ENCODE results near the gene SPDL1.
A peak's percentile ranks its signal among the peaks of the same experiment; 100 is the strongest.
"Not testable (repeated sequence)": the region's sequence is repeated elsewhere in the genome, so short reads cannot be mapped to it uniquely, and the experiment has no call there.

The SPDL1 gene

DNA sequence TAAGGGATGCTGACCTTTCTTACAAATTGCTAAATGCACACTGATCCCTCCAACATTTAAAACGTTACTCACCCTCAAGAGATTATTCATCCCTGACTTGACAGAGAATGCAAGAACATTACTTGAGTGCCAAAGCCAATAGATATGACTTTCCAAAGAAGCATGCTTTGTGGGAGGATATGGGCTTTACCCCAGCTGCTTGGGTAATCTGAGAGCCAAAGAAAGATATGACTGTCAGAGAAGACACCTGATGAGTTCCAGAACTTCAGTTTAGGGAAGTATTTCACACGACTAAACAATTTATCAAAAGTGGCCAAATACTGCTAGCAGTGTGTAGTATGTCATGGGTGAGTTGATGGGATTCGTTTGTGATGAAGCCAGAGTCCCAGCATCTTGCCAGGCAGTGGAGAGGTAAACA lies 7.4 kb upstream of the SPDL1 start:
- no peak for DNase-seq

DNA sequence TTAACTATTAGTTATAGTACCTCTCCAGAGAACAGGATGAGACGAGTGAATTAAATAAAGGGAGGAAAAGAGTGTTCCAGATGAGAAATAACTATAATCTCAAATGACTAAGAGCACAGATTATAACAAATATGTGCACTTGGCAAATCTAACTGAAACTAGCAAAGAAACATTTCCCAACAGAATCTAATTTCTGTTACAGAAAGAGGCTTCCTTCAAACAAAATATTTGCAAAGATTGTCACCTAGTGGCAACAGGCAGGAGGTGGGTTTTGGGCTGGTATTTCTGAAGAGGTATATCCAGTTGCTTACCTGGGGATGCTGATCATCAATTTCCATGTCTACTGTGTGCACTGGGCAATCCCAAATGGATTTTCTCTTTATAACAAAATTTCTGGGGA lies 5.6 kb upstream of the SPDL1 start:
- DNase-seq, result no peak

DNA sequence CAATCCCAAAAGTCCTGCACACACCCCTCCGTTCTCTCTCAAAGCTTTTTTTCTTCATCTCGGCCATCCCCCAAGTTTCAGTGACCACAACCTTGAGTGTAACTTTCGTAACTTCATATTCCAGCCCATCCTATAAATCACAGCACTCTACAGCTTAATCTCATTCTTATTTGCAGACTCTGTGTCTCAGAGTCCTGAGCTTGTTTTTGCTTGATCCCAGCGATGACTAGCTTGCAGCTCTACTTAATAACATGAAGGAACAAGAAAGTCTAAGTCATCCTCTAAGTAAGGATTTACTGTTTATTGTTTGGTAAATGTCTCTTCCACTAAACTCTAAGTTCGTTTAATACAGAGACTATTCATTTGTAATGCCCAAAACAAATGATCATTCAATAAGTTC lies 2.6 kb upstream of the SPDL1 start:
- no peak for DNase-seq

DNA sequence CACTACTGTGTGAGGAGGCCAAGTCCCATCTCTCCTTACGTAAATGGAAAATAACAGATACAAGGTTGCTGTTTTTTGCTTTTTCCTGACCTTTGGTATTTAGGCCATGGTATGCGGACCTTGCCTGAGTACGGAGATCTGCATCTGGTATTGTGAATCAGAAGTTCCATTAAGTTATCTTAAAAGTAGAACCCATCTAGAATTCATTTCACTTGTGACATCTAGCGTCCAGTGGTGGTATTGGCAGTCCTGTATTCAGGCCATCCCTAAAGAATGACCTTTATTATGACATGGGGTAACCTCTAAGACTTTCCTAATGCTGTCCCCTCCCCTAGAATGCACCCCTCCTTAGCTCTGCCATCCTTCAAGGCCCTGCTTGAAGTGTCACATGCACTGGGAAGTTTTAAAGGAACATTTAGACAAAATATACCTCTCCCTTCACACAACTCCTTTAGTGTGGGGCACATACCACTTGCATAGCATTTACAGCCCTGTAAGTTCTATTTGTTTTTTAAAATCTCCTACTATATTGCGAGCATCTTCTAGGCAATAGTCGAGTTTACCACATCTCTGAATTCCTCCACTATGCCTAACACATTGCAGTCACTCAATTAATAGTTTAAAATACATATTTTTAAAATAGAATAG lies 1.9 kb upstream of the SPDL1 start:
- DNase-seq, result peak; percentile 50 to 51

DNA sequence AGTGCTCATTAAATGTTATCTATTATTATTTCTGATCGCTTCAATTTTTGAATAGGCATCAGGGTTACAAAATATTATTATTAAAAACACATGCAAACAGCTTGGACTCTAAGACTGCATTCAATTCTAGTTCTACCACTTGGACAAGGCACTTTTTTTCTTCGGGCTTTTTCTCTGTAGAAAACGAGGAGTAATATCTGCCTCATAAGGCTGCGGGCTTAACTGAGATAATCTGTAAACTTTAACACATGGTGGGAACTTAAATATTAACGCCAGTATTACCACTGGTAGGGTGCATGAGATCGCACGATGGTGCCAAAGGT lies 511 bp upstream of the SPDL1 start:
- DNase-seq, result no peak

DNA sequence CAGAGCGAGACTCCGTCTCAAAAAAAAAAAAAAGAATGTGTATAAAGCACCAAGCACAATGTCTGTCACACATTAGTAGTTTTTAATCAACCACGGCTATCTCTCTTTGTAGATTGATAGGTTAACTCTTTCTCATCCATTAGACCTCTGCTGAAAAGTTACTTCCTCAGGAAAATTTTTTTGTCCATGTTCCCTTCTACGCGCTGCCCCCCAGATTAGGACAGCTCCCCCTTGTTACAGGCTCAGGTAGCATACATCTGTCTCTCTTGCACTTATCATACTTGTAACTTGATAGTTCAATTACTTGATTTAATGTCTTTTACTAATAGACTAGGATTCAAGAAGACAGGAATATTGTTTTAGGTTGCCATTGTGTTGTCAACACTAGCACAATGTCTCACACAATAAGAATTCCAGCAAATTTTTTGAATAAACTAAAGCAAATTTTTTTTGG lies 1.5 kb downstream of the SPDL1 start:
- no peak for DNase-seq

DNA sequence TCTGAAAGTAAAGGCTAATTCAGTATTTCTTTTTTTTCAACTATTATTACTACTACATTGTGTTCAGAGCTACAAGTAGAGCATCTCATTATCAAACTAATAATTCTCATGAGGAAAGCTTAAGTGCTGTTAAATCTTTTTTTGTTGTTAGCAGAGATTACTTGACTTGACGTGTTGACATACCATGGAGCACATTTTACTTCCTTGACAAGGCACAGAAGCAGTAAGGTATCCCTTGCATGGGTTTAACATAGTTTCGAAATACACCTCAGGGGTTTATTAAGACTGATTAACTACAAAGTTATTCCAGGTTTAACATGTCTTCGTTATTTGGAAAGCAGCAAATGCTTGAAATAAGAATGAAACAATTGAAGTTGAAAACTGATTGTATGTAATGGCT lies 7.0 kb downstream of the SPDL1 start:
- no peak for DNase-seq

DNA sequence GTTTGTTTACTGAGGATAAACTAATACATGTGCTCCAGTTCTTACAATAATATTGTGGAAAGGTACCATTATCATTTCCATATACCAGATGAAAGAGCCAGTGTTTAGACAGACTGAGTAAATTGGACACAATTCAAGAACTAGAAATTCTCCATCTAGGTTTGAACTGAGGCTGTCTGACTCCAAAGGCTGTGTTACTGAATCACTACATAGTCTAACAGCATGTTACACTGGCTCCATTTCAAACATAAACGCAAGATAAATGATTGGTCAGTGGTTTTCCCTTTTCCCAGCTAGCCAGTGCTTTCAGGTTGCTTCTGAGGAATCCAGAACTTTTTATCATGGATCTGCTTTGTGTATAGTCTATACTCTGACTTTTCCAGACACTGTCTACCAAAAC lies 8.1 kb downstream of the SPDL1 start:
- no peak for DNase-seq

DNA sequence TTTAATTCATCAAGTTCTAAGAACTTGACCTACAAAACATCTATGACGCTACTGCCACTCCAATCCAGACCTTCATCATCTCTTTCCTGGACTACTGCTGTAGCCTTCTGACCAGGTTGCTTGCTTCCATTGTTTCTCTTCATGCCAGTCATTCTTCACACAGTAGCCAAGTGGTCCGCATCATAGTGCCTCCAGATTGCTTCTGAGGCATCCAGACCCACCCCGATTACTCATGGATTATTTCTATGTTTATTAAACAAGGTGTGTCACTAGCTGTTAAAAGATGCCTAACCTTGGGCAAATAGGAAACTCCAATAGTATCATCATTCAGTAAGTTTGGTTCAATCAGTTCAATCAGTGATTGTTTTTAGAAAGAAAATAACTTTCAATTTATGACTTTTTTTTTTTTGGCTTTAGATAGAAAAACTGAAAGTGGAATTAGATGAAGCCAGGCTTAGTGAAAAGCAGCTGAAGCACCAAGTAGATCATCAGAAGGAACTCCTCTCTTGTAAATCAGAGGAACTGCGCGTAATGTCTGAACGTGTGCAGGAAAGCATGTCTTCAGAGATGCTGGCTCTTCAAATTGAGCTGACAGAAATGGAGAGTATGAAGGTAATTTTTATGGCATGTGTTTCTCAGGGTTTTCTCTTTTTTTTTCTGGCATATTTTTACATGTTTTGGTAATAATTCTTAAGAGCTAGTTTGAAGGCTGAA lies 9.5 kb downstream of the SPDL1 start:
- no peak for DNase-seq

DNA sequence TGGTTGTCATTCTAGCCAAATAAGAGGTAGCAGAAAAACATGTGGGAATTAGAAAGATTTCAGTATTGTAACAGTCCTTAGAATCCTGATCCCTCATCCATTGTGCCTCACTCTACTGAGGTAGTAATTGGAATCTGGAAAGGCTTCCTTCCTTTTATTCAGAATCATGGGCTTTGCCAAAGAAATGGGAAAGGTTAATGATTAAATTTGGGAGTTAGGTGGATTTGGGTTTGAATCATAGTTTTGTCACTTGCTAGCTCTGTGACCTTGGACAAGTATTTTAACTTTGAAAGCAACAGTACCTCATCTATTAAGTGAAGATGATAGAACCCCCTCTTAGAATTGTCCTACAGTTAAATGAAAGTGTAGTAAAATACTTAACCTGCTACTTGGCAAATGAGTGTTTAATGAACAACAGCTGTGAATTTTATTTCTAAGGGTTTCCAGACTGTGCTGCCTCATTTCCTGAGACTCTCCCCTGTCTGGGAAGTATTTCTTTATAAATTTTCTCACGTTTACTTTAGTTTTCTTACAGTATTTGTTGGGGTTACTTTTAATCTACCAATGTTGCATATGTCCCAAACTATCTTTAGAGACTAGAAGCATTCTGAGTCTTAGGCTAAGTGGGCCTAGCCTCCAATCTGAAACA lies 11.7 kb downstream of the SPDL1 start:
- DNase-seq, result no peak

DNA sequence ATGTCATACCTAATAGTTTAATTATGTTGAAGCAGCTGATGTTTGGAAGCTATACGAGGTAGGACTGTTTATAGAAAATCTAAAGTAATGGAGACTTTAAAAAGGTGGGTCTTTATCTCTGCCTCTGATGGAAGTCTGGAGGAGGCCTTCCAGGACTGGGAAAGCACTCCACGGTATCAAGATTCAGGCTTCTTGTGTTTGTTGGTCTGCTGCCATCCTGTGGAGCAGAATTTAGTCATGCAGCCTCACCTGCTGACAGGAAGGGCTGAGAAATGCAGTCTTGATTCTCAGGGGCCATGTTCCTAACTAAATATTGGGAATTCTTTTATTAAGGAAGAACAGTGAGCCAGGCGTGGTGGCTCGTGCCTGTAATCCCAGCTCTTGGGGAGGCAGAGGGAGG lies 15.9 kb downstream of the SPDL1 start:
- no peak for DNase-seq

DNA sequence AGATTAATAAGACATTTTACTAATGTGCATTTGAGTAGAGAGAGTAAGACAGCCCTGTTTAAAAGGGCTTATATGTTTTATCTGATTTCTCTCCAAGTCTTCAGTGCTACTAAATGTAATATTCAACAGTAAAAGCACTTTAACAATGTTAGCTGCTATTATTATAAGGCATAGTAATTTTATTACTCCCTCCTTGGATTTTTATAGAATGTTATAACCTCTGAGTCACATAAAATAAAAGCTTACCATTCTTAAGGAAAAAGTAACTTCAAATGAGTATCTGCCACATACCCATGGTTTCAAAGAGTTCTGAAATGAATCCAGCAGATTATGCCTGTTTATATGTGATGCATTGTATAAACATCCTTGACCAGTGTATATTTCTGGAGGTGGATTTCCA lies 19.0 kb downstream of the SPDL1 start:
- DNase-seq, result no peak

DNA sequence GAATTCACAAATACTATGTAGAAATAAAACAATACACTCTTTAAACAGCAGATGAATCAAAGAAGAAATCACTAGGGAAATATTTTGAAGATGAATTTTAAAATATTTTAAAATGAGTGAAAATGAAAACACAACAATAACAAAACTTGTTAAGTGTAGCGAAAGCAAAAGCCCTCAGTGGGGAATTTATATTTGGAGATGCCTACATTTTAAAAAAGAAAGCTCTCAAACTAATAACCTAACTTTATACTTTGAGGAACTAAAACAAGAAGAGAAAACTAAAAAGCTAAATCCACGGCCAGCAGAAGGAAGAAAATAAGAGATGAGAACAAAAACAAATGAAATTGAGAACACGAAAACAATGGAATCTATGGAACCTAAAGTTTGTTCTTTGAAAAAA lies 22.7 kb downstream of the SPDL1 start:
- no peak for DNase-seq

DNA sequence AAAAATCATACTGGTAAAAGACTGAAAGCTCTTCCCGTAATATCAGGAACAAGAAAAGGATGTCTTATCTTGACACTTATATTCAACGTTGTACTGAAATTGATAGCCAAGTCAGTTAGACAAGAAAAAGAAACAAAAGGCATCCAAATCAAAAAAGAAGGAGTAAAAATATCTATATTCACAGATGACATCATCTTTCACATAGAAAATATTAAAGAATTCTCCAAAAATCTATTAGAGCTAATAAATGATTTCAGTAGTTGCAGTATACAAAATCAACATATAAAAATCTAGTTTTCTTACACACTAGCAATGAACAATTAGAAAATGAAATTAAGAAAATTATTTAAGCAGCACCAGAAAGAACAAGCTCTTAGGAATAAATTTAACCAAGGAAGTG lies 24.3 kb downstream of the SPDL1 start:
- DNase-seq, result no peak

DNA sequence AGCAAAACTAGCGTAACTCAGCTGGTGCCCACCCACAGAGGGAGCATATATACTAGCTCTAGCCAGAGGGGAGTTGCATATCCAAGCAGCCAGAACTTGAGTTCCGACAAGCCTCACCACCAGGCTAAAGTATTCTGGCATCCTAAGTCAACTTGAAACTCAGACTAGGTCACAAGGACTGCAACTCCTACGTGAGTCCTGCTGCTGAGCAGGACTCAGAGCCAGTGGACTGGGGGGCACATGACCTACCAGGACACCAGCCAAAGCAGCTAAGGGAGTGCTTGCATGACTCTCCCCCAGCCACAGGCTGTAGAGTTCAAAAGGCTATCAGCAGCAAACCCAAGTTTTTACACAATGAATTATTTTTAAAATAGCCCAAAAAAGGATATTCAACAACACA lies 26.1 kb downstream of the SPDL1 start:
- DNase-seq, result no peak

DNA sequence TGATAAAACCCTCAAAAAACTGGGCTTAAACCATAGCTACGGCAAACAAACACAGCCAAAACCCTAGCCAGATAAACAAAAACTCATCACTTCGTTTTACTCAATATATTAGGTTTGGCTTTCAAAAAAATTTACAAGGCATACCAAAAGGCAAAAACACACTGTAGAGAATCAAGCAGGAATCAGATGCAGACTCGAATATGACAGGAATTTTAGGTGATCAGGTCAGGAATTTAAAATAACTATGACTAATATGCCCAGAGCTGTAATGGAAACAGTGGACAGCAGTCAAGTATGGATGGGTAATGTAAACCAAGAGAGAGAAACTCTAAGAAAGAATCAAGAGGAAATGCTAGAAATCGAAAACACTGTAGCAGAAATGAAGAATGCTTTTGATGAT lies 27.0 kb downstream of the SPDL1 start:
- DNase-seq, result no peak

DNA sequence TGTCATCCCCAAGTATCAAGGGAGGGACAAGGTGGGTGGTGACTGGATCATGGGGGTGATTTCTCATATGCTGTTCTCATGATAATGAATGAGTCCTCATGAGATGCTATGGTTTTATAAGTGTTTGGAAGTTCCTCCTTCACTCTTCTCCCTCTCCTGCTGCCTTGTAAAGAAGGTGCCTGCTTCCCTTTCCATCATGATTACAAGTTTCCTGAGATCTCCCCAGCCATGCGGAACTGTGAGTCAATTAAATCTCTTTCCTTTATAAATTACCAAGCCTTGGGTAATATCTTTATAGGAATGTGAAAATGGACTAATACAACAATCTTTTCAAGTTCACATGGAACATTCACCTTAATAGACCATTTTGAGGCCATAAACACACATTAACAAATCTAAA lies 32.0 kb downstream of the SPDL1 start:
- no peak for DNase-seq

DNA sequence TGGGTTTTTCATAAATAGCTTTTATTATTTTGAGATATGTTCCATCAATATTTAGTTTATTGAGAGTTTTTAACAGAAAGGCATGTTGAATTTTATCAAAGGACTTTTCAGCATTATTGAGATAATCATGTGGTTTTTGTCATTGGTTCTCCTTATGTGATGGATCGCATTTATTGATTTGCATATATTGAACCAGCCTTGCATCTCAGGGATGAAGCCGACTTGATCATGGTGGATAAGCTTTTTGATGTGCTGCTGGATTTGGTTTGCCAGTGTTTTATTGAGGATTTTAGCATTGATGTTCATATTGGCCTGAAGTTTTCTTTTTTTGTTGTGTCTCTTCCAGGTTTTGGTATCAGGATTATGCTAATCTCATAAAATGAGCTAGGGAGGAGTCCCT lies 40.7 kb downstream of the SPDL1 start:
- DNase-seq, result not testable (repeated sequence)

DNA sequence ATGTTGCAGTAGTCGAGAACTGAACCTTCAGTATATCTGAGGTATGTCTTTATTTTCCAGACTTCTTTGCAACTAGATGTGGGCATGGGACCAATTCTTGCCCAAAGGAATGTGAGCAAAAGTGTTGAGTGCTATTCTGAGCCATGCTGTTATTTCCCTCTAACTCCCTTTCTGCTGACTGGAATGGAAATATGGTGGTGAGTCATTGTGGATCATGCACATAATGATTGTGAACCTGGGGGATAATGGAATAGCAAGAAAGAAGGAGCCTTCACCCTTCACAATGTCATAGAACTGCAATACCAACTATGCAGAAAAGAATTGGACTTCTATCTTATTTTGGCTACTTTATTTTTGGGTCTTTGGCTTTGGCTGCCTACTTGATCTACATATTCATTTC lies 43.2 kb downstream of the SPDL1 start:
- DNase-seq, result no peak

DNA sequence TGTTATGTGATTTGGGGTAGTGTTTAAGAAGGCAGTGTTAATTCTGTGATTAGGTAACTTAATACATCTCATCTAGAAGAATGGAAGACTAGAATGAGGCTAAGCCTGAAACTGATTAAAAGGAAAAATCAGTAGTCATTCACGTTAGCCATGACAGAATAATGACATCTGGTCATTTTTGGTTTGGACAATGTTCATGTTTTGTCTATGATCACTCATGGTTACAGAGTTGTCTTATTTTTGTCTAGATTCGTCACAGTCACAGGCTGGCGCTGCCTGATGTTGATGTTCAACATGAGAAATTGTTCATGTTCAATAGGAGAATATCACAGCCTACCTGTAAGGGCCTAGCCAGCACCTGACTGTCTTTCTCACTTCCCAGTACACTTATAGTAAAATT lies 44.0 kb downstream of the SPDL1 start:
- no peak for DNase-seq

DNA sequence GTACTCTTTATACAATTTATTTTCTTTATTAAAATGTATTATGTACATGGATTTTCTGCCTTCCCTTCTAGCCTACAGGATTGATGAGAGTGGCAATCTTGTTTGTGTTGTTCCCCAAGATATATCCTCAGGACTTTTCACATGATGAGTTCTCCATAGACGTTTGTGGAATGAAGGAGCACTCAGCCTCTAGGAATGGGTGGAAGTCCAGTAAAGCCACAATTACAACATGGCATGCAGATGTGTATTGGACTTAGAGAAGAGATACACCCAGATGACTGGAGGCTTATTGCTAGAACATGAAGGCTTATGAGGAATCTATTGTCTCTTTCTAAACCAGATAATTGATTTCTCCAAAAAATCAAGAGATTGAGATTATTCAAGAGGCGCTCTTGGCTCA lies 45.3 kb downstream of the SPDL1 start:
- DNase-seq, result no peak

DNA sequence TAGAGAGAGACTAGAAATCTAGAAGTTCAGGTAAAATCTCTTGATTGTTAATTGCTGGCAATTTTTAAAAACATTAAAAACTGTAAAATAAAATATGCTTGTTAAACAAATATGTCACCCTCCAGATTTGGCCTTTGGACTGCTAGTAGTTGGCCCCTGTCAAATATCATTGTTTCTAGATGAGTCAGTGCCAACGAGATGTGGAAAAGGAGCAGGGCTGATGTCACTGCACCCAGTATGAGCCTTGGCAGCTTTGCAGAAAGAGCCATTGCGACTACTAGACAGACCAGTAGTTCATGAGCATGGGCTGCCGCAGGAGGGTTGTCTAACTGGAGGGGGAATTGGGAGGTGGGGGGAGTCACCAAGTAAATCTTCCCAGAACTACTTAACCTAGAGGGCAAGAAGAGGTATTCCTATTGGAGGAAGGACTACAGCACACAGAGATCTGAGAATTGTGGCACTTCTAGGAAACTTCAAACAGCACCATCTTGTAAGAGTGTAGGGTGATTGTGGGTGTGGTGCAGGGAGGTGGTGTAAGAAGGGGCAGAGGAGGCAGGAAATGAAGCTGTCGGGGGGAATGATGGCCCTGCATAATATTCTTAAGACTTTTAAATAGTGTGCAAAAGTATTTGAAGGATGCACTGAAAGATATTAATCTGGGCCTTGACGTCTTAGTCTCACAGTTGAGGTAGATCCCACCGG lies 46.4 kb downstream of the SPDL1 start:
- no peak for DNase-seq

DNA sequence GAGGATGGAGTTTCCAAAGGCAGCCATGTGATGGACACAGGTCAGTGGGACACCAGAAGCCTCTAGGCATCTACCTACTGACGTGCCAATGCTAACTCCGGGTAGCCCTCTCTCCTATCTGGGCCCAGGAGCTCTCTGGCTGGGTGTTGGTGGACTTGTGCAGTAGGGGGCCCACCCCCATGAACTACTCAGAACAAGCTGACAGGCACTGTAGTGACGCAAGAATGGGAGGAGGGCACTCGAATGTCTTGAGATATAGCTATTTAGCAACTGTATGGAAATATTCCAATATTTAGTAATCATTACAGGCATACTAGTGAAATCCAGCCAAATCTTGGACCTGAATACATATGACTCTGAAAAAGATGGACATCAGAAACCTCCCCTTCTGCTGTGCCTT lies 47.8 kb downstream of the SPDL1 start:
- DNase-seq, result no peak

DNA sequence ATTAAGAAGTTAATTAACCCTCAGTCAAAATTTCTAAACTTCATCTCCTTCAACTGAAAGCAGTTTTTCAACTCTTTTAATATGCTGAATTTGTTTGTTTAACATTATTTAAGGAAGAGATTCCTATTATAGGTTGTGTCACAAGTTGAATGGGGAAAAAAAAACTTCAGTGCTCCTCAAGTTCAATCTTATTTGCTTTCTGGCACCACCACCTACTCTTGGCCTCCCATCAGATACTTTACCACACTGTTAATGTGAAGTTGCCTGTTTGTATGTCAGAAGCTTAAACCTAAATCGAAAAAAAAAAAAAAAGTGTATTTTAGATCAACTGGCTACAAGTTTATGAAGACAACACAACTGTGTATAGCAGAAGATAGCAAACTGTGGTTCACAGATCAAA lies 49.4 kb downstream of the SPDL1 start:
- no peak for DNase-seq
